BE2C (cell line): ENCODE results near the gene PLEKHD1.
A peak's percentile ranks its signal among the peaks of the same experiment; 100 is the strongest.

Experiments
- DNase-seq: peaks from one replicate; pipeline ENCODE4 v3.0.0-alpha.2; 2020
- H3K27me3 ChIP-seq: fragments of 250-450 bp; sonication (Bioruptor Pico); 2 replicates; pipeline ENCODE4 v1.5.1; 2020; ENCODE audit warnings: mild to moderate bottlenecking
- H3K36me3 ChIP-seq: fragments of 250-450 bp; sonication (Bioruptor Pico); 2 replicates; pipeline ENCODE4 v1.5.1; 2020; ENCODE audit warnings: mild to moderate bottlenecking
- H3K4me1 ChIP-seq: fragments of 250-450 bp; sonication (Bioruptor Pico); 2 replicates; pipeline ENCODE4 v1.5.1; 2020
- H3K4me3 ChIP-seq: 2 replicates; pipeline ENCODE4 v1.5.1; 2011; ENCODE audit warnings: low read depth, low read length
- H3K9me3 ChIP-seq: fragments of 250-450 bp; sonication (Bioruptor Pico); 2 replicates; pipeline ENCODE4 v1.5.1; 2020
- CTCF ChIP-seq: IDR thresholded peaks from 2 replicates; pipeline ENCODE4 v1.5.1; 2012; ENCODE audit warnings: mild to moderate bottlenecking, low read depth, low read length

Gene PLEKHD1

DNA sequence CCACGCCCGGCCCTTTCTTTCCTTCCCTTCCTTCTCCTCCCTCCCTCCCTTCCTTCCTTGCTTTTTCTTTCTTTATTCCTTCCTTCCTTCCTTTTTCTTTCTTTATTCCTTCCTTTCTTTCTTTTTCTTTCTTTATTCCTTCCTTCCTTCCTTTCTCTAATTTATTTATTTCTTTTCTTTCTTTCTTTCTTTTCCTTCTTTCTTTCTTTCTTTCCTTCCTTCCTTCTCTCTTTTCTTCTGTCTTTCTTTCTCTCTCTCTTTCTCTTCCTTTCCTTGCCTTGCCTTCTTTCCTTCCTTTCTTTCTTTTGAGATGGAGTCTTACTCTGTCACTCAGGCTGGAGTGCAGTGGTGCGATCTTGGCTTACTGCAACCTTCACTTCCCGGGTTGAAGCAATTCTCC is 74.2 kb downstream of the PLEKHD1 start:
- TF ChIP-seq CTCF, result no peak
- Histone ChIP-seq H3K4me3 (no peak overlapping the region), H3K9me3 (no peaks in the 10 kb centered on the region), H3K27me3 (no peaks in the 10 kb centered on the region), H3K36me3 (no peaks in the 10 kb centered on the region), H3K4me1 (no peaks in the 10 kb centered on the region)
- DNase-seq, result no peak

DNA sequence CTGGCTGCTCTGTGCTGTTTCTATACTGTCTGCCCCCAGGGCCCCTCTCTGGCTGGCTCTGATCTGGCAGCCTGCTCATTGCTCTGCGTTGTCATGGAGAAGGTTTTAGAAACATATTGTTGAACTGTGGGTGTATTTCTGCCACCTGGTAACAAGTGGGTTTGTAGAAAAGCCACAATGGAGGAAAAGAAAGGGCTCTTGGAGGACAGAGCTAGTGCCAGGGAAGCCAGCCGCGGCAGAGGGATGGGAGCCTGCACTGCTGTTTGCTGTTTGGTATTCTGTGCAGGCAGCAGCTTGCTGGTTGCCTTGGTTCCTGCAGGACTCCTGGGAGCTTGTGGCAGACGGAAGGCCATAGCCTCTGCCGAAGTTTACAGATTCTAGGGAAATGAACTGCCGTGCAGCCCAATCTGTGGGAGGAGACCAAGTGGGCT is 75.1 kb downstream of the PLEKHD1 start:
- no peaks in the 10 kb centered on the region for H3K9me3 ChIP-seq
- no peak for TF ChIP-seq CTCF
- no peaks in the 10 kb centered on the region for H3K4me1 ChIP-seq
- H3K4me3 ChIP-seq, result no peak overlapping the region
- peak; percentile 44 for DNase-seq
- no peaks in the 10 kb centered on the region for H3K36me3 ChIP-seq
- H3K27me3 ChIP-seq, result no peaks in the 10 kb centered on the region

- Histone ChIP-seq H3K9me3 (no peaks in the 10 kb centered on the region), H3K27me3 (peaks cover 2% of the 10 kb centered on the region; the same call in 1 of the 2 replicates), H3K4me1 (no peaks in the 10 kb centered on the region), H3K4me3 (no peak overlapping the region), H3K36me3 (no peaks in the 10 kb centered on the region)
- no peak for TF ChIP-seq CTCF
- DNase-seq, result no peak
Observed at GRCh38 chr14:69560826-69561225, 76.3 kb downstream of the PLEKHD1 start.

DNA sequence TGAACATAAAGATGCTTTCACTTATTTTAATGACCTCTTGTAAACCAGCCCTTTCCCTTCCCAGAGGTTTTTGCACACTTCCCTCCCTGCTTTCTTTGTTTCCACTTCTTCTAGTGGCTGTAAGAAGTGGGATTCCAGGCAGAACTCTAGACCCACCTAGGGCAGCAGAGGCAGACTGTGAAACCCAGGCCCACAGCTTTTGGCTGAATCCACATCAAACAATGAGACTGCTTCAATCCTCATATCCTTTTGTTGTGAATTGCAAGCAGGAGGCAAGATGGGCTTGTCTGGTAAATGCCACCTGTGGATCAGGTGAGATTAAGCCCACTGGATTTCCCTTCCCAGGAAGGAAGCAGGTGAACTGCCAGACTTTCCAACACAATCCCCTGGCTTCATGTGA is 77.4 kb downstream of the PLEKHD1 start:
- no peak for TF ChIP-seq CTCF
- Histone ChIP-seq H3K4me1 (no peaks in the 10 kb centered on the region), H3K27me3 (peaks cover 8% of the 10 kb centered on the region; the same call in 1 of the 2 replicates), H3K36me3 (no peaks in the 10 kb centered on the region), H3K4me3 (no peak overlapping the region), H3K9me3 (no peaks in the 10 kb centered on the region)
- DNase-seq, result no peak

DNA sequence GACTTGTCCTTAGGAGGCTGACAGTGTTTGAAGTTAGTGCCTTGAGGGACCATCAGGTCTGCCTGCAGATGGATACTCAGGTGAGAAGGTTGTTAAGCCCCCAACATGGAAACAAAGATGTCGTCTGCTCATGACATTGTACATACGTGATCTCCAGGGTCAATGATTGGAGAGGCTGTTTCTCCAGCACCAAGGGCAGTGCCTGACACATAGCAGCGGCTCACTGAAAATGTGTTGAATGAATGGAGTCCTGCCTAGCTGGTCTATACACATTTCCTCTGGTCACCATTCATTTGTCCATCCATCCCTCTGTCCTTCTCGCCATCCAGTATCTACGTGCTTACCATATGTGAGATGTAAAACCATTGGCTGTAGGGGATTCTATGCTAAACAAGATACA is 83.0 kb downstream of the PLEKHD1 start:
- H3K27me3 ChIP-seq, result peaks cover 19% of the 10 kb centered on the region; the same call in 1 of the 2 replicates
- no peak for DNase-seq
- TF ChIP-seq CTCF, result no peak
- no peak overlapping the region for H3K4me3 ChIP-seq
- no peaks in the 10 kb centered on the region for H3K36me3 ChIP-seq
- H3K9me3 ChIP-seq, result no peaks in the 10 kb centered on the region
- no peaks in the 10 kb centered on the region for H3K4me1 ChIP-seq

GRCh38 chr14:69569859-69570258 is 85.3 kb downstream of the PLEKHD1 start:
- no peak for TF ChIP-seq CTCF
- H3K27me3 ChIP-seq, result peaks cover 19% of the 10 kb centered on the region; the same call in 1 of the 2 replicates

More at GRCh38 chr14:69569859-69570258, 85.3 kb downstream of the PLEKHD1 start:
- Histone ChIP-seq H3K4me3 (no peak overlapping the region), H3K9me3 (no peaks in the 10 kb centered on the region), H3K4me1 (no peaks in the 10 kb centered on the region; the same call in 1 of the 2 replicates), H3K36me3 (no peaks in the 10 kb centered on the region)
- no peak for DNase-seq
